Cardiac fibroblast (primary cell): ENCODE results near the gene KANSL2.
"Not testable (repeated sequence)": the region's sequence is repeated elsewhere in the genome, so short reads cannot be mapped to it uniquely, and the experiment has no call there.

Experiments
- DNase-seq, 2 donors: peaks; one replicate each; pipeline versions ENCODE4 v3.0.0 to v3.0.0-alpha.2; 2010; ENCODE audit warnings: low read depth in 2 of 2
- H3K4me3 ChIP-seq, 2 donors: replicated peaks in 1 of 2; 1 replicate in 1 of 2; 2 replicates in 1 of 2; pipeline ENCODE4 v1.5.1; 2011; ENCODE audit warnings: low read depth in 2 of 2, low read length in 2 of 2, mild to moderate bottlenecking in 2 of 2, moderate library complexity in 1 of 2
- TF ChIP-seq, protein P1 (sequence below): IDR thresholded peaks from one replicate; pipeline ENCODE4 v1.5.1; 2011; ENCODE audit warnings: low read depth, mild to moderate bottlenecking, low read length, inconsistent platforms

KANSL2 gene

DNA sequence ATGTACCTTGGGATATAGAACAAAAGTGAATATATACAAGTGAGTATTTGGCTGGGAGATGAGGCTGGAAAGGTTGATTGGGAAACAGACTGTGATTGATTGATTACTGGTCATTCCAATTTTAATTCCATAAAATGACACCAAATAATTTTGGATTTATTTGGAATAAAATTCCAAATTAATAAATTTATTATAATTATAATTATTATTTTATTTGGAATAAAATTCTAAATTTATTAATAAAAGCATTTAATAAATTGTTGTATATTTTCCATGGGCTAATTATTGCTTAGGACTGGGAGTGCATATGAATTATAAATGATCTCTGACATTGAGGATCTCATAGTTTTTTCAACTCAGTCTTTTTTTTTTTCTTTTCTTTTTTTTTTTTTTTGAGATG lies 51.7 kb downstream of the KANSL2 start:
- no peak for DNase-seq
- TF ChIP-seq, protein P1, sequence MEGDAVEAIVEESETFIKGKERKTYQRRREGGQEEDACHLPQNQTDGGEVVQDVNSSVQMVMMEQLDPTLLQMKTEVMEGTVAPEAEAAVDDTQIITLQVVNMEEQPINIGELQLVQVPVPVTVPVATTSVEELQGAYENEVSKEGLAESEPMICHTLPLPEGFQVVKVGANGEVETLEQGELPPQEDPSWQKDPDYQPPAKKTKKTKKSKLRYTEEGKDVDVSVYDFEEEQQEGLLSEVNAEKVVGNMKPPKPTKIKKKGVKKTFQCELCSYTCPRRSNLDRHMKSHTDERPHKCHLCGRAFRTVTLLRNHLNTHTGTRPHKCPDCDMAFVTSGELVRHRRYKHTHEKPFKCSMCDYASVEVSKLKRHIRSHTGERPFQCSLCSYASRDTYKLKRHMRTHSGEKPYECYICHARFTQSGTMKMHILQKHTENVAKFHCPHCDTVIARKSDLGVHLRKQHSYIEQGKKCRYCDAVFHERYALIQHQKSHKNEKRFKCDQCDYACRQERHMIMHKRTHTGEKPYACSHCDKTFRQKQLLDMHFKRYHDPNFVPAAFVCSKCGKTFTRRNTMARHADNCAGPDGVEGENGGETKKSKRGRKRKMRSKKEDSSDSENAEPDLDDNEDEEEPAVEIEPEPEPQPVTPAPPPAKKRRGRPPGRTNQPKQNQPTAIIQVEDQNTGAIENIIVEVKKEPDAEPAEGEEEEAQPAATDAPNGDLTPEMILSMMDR, result no peak
- no peak overlapping the region for H3K4me3 ChIP-seq

DNA sequence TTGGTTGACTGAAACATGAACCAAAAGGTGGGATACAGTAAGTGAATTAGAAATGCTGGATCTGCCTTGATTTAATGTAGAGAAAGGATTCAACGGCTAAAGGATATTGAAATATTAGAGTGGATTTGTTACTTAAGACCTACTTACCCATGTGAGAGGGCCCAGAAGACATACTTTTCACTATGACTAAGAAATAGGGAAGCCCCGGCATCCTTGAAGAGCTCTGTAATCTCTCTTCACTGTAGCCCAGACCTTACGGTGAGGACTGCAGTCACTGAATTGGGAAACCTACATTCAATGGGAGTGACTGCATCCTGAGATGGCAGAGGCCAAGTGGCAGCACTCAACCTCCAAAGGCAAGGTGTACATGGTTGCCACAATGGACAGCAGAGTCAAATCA lies 52.5 kb downstream of the KANSL2 start:
- no peak overlapping the region for H3K4me3 ChIP-seq
- DNase-seq, result peak in 1 of 2 donors; percentile 13
- TF ChIP-seq, protein P1, result no peak

DNA sequence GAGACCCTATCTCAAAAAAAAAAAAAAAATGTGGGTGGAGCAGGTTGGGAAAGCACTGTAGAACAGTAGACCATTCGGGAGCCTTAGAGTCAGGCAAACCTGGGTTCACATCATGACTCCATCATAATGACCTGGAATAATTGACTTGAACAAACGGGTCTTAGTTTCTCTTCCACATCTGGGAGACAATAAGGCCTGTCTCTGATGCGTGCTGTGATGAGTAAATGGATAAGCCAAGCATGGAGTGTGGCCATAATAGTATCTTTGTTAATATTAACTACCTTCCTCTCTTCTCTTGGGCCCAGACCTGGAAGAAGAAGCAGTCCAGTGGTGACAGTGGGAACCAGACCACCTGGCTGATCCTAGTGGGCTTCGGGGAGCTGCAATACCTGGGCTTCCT lies 54.5 kb downstream of the KANSL2 start:
- TF ChIP-seq, protein P1, result no peak
- no peak overlapping the region for H3K4me3 ChIP-seq
- no peak for DNase-seq

DNA sequence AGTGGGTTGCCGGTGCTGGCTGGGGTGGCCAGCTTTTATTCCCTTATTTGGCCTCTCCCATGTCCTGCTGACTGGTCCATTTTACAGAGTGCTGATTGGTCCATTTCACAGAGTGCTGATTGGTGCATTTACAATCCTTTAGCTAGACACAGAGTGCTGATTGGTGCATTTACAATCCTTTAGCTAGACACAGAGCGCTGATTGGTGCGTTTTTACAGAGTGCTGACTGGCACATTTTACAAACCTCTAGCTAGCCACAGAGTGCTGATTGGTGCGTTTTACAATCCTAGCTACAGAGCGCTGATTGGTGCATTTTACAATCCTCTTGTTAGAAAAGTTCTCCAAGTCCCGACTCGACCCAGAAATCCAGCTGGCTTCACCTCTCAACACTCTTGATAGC lies 59.0 kb downstream of the KANSL2 start:
- not testable (repeated sequence) for H3K4me3 ChIP-seq, DNase-seq

DNA sequence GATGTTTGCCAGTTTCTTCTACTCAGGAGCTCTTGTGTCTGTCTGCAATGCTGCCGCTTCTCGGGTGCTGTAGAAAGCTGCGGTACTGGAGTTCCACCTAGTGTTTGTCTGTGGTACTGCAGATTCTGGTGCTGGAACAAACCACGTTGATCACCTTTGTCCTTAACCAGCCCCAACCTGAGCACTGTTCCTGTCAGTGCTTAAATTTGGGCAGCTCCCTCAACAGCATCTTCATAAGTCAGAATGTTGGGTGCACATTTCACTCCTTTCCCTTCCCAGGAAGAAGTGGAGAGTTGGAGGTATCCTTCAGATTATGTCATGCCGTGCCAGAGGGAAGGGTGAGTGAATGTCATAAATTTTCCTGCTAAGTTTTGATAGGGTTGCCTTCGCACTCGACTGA lies 63.5 kb downstream of the KANSL2 start:
- peak; percentile 80 to 83 for DNase-seq
- TF ChIP-seq, protein P1, result peak; percentile 98
- no peak overlapping the region for H3K4me3 ChIP-seq

DNA sequence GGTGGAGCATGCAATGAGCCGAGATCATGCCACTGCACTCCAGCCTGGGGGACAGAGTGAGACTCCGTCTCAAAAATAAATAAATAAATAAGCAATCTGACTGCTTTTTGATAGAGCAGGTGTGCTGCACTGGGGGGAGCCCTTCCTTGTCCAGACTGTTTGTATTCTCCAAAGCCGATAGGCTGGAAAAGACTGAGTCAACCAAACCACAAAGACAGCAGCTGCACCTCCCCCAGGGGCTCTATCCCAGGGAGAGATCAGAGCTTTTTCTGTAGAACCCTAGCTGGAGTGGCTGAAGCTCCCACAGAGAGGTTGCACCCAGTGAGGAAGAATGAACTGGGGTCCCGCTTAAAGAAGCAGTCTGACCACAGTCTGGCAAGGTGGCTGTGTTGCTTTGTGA lies 66.4 kb downstream of the KANSL2 start:
- TF ChIP-seq, protein P1, result no peak
- DNase-seq, result no peak
- H3K4me3 ChIP-seq, result no peak overlapping the region

DNA sequence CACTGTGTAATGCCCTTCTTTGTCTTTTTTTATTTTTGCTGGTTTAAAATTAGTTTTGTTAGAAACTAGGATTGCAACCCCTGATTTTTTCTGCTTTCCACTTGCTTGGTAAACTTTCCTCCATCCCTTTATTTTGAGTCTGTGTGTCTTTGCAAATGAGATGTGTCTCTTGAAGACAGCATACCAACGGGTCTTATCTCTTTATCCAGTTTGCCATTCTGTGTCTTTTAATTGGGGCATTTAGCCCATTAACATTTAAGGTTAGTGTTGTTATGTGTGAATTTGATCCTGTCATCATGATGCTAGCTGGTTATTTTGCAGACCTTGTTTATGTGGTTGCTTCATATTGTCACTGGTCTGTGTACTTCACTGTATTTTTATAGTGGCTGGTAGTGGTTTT lies 68.7 kb downstream of the KANSL2 start:
- no peak for DNase-seq
- no peak overlapping the region for H3K4me3 ChIP-seq
- TF ChIP-seq, protein P1, result no peak
